NCI-H1092 (cell line): ENCODE data around the gene HTR5A.

Source experiments
- DNase-seq: peaks from one replicate; lab custom pipeline; 2025; lab: John Stamatoyannopoulos, UW

Gene HTR5A

DNA sequence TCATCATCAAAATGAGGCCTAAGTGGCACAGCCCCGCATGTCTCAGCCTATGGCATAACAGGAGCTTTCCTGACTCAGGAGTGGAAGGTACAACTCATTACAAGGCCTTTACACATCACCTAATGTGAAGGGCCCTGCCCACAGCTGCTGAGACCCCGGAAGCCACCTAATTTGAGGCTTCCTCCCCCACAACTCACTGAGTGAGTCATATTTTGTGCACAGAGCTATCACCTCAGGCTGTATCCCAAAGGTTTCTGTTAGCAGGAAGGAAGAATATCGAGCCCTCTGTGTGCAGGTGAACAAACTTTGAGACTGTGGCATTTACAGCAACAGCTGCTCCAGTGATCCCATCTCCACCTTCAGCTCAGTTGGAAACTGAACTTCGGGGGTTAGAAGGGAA, 20.6 kb downstream of the HTR5A start:
- no peak for DNase-seq

GRCh38 chr7:155093596-155093995, 23.5 kb downstream of the HTR5A start:
- no peak for DNase-seq

DNA sequence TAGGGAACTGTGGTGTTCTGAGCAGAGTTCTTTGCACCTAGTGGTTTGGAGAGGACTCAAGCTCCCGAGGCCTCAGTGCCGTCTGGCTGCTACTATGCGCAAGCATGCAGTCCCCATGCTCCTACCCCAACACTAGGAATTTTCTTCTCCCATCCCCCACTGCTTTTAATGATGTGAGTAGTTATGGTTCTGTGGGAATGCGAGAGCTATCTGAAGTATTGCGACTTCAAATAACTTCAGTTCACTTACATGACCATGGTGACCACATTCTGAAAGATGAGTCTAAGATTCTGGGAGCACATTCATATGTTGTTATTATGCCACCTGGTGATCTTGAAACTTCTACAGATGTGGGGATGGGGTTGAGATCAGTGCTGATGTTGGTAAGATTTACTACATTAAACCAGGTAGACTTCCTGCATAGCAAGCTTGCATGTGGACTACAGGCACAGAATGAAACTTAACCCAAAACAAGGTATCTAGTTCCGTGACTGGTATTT, 24.6 kb downstream of the HTR5A start:
- no peak for DNase-seq

DNA sequence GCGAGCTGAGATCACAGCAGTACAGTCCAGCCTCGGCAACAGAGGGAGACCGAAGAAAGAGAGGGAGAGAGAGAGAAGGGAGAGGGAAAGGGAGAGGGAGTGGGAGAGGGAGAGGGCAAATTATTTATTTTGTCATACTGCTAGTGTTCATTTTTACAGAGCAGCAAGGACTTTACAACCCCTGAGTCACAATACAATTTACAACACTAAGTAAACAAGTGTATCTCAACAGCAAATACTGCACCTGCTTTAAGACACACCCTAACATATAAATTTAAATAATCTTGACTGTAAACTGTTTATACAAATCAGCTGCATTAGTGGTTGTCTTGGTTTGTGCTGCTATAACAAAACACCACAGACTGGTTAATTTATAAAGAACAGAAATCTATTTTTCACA, 27.2 kb downstream of the HTR5A start:
- DNase-seq: no peak

DNA sequence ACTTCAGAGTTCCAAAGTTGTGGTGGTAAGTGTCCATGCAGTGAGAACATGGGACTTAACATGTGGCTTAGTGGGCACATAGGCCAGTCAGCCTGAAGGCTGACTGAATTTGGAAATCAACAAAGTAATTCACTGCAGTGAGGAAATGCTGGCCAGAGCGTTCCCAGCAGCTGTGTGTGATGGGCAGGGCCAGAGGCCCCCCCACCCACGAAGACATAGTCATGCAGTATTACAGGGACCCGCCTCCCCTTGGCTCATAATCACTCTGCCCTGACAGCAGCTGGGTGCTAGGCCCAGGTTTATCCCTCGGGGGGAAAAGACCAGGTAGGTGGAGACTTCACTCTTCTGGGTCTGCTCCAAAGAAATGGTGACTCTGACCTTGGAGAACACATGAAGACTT, 33.7 kb downstream of the HTR5A start:
- no peak for DNase-seq

DNA sequence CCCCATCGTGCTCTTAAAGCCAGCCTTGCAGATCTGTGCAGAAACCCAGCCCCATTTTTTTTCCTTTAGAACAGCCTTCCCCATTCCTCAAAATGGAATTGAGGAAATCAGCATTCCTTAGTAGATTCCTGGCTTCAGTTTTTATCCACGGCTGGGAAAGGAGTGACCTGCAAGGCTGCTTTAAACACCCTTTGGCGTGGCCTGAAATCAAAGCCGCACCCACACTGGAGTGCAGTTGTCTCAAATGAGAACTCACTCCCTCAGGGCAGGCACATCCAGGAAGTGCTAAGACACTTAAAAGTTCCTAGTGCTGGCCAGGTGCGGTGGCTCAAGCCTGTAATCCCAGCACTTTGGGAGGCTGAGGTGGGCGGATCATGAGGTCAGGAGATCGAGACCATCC, 34.8 kb downstream of the HTR5A start:
- no peak for DNase-seq

DNA sequence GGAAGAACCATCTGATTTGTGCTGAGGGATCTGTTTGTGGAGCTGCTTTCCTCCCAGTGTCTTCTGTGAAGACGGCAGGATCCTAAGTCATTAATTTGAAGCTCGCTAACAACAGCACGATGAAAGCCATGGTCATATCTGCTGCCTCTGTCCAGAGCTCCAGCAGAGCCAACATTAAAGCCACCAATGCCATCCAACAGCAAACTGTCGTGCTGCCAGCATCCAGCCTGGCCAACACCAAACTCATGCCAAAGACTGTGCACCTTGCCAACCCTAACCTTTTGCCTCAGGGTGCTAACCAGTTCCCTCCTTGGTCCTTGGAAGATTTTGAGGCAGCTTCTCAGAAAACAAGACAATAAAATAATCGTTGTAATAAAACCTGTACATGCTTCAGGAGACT, 36.2 kb downstream of the HTR5A start:
- no peak for DNase-seq

DNA sequence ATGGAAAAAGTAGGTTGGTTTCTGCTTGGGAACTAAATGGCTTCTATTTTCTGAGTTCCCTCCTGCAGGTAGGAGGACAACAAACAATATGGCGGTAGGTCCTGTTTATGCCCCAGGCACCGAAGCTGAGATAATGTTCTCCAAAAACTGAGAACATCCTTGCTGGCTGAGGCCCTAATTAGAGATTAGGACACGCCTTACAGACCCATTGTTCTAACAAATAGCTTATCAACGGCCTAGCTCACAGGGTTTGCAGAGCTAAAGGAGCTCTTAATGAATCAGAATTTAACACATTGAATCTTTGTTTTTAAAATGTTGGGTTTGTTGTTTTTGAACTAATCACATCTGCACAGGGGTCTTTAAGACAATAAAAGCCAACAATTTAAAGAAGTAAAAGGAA, 37.0 kb downstream of the HTR5A start:
- no peak for DNase-seq

- DNase-seq: no peak
These were observed 38.2 kb downstream of the HTR5A start for GRCh38 chr7:155108144-155108901.

- no peak for DNase-seq
These were observed 39.0 kb downstream of the HTR5A start for GRCh38 chr7:155109121-155109520.

DNA sequence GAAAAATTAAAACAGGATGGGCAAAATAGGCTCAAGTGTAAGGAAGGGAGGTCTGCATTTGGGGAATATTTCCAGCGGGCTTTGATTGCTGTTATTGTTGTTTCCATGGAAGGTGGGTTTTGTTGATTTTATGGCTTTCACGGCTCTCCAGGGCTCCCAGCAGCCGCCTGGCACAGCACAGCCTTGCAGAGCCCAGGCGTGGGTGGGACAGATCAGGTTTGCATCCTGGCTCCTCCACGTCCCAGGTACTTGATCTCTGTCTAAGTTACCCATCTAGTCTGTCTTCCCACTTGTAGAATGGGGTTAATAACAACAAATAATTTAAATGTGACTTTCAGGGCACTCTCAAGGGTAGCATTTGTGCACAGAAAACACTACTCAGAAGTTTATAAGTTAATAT, 45.2 kb downstream of the HTR5A start:
- no peak for DNase-seq

GRCh38 chr7:155119801-155120382, 49.8 kb downstream of the HTR5A start:
- DNase-seq: no peak

- no peak for DNase-seq
These were observed 50.3 kb downstream of the HTR5A start for GRCh38 chr7:155120460-155120859.

DNA sequence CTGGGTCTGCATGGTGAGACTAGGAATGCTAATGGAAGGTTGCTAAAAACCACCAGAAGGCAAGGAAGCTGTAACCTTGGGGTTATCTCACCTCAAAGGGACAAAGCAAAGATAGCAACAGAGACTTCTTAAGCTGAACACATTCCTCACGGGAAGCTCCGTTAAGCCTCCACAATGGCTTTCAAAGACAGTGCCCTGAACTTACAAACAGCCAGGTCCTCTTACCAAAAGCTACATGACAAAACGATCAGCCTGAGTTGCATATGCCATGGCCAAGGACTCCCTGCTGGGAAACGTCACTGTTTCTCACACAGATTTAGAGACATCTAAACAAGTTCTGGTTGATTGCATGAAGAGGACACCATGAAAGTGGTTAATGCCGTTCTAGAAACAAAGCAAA, 52.7 kb downstream of the HTR5A start:
- DNase-seq: no peak

GRCh38 chr7:155123413-155123812, 53.3 kb downstream of the HTR5A start:
- DNase-seq: no peak

DNA sequence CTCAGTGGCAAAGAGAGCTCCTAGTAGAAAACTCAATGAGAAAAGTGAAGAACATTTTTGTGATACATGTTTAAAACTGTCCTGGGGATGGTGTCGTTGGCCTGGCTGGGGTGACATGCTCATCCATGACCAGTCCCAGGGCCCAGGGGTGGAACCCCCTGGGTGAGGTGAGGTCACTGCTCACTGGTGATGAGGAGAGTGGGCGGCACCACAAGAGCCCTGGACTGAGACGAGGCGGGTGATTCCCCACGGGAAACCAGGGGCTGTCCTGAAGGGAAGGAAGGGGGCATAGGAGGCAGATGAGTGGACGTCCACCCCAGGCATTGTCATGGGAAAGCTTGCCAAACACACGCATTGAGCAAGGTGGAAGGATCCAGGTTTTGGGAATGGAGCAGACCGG, 54.6 kb downstream of the HTR5A start:
- DNase-seq: no peak

- DNase-seq: no peak
These were observed 59.1 kb downstream of the HTR5A start for GRCh38 chr7:155129186-155129585.

DNA sequence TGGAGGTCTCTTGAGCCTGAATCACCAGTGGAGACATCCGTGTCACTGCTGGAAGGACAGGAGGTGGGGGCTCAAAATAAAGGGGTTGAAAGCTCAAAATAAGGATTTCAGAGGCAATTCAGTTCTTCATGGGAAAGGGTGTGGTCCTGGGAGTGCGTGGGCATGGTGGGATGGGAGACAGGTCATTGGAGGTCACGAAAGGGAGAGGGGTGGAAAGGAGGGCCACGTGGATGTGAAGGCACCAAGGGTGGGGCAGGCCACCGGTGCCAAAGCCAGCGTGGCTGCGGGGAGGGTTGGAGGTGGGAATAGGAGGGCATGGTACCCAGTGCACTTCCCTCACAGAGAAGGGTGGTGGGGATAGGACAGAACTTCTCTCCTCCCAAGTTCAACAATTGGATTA, 59.7 kb downstream of the HTR5A start:
- no peak for DNase-seq

- DNase-seq: no peak
These were observed 60.4 kb downstream of the HTR5A start for GRCh38 chr7:155130493-155130892.

DNA sequence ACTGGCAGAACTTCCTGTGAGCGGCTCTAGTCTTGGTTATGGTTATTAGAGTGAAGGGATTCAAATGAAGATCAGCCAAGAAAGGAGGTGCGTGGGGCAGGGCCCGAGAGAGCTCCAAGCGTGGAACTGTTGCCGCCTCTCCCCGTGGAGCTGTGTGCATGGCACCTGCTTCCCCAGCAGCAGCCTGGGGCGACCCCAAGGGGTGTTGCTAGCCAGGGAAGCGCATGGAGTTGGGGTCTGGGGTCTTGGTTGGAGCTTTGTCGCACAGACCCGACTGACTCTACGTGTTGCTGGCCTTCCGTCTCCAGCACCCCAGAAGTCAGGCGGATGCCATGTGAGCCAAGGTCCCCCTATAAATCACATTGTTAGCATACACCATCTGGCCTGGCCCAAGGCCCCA, 61.0 kb downstream of the HTR5A start:
- no peak for DNase-seq

- no peak for DNase-seq
These were observed 62.3 kb downstream of the HTR5A start for GRCh38 chr7:155132431-155132830.

DNA sequence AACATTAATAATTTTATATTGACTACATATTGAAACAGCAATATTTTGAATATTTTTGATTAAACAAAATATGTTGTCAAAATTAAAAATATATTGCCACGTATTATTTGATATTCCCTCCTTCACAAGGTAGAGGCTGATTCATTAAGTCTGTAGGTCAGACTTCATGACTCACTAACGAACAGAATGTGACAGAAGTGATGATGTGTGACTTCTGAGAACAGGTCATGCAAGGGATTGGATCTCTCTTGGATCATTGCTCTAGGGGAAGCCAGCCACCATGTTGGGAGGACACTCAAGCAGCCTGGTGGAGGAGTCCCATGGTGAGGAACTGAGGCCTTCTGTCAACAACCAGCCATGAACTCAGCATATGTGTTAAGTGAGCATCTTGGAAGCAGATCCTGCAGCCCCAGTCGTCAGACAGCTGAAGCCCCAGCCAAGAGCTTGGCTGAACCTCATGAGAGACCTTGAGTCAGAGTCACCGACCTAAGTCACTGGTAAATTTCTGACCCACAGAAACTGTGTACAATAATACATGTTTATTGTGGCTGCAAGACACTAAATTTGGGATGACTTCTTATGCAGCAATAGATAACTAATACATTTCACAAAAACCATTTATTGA, 66.6 kb downstream of the HTR5A start:
- no peak for DNase-seq
